Right lobe of liver (tissue), 4 donors: ENCODE measurements around the gene EFCAB14.

Source experiments
- CTCF ChIP-seq, 4 donors: fragments of 200-600 bp in 3 of 4; fragments of 450-650 bp in 1 of 4; IDR thresholded peaks; one replicate each; pipeline versions ENCODE4 v1.5.1 to v1.8.0; 2016 to 2022; ENCODE audit warnings: antibody characterized with exemption in 4 of 4, mild to moderate bottlenecking in 2 of 4
- POLR2A ChIP-seq: fragments of 450-650 bp; IDR thresholded peaks from one replicate; pipeline ENCODE4 v1.6.1; 2017; ENCODE audit warnings: antibody characterized with exemption, mild to moderate bottlenecking
- donor health status: DM: no; HTN: no; CAD: no.
- donor health status: DM: no; HTN: no; CAD: no.
- donor health status: DM: no; HTN: yes; CAD: no.

- no peak for TF ChIP-seq POLR2A
- no peak for TF ChIP-seq CTCF (IDR thresholded peaks at IDR 0.05)
Observed at GRCh38 chr1:46703927-46704641, 14.8 kb downstream of the EFCAB14 start.
